ENCODE data around the gene LST1. TPM values are rescaled to one million over a fixed set of nuclear protein-coding genes. Genes with fewer than 3 reads are reported as not detected.

LST1 gene
- total and polyA plus RNA-seq, 2 donors (not counting 1 experiment from before 2014, with no cell fraction given), result not detected

DNA sequence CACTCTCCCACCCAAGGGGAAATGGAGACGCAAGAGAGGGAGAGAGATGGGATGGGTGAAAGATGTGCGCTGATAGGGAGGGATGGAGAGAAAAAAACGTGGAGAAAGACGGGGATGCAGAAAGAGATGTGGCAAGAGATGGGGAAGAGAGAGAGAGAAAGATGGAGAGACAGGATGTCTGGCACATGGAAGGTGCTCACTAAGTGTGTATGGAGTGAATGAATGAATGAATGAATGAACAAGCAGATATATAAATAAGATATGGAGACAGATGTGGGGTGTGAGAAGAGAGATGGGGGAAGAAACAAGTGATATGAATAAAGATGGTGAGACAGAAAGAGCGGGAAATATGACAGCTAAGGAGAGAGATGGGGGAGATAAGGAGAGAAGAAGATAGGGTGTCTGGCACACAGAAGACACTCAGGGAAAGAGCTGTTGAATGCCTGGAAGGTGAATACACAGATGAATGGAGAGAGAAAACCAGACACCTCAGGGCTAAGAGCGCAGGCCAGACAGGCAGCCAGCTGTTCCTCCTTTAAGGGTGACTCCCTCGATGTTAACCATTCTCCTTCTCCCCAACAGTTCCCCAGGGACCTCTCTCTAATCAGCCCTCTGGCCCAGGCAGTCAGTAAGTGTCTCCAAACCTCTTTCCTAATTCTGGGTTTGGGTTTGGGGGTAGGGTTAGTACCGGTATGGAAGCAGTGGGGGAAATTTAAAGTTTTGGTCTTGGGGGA lies 10.0 kb upstream of the LST1 start:
- H3K27ac ChIP-seq (ENCODE audit: insufficient read depth, low read length), result no peak overlapping the region
- peaks cover 28% of the 10 kb centered on the region for H3K27me3 ChIP-seq (ENCODE audit: control insufficient read depth, insufficient read depth, low read length)
- no peaks in the 10 kb centered on the region for H3K4me1 ChIP-seq (ENCODE audit: control insufficient read depth, extremely low read depth, insufficient read depth, low read length)
- no peak overlapping the region for H2AFZ ChIP-seq (ENCODE audit: low read length)
- TF ChIP-seq EZH2 (IDR thresholded peaks at IDR 0.05; ENCODE audit: low read length, missing control alignments), result no peak
- TF ChIP-seq, protein P1, sequence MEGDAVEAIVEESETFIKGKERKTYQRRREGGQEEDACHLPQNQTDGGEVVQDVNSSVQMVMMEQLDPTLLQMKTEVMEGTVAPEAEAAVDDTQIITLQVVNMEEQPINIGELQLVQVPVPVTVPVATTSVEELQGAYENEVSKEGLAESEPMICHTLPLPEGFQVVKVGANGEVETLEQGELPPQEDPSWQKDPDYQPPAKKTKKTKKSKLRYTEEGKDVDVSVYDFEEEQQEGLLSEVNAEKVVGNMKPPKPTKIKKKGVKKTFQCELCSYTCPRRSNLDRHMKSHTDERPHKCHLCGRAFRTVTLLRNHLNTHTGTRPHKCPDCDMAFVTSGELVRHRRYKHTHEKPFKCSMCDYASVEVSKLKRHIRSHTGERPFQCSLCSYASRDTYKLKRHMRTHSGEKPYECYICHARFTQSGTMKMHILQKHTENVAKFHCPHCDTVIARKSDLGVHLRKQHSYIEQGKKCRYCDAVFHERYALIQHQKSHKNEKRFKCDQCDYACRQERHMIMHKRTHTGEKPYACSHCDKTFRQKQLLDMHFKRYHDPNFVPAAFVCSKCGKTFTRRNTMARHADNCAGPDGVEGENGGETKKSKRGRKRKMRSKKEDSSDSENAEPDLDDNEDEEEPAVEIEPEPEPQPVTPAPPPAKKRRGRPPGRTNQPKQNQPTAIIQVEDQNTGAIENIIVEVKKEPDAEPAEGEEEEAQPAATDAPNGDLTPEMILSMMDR (conservative IDR thresholded peaks at IDR 0.05 in 1 of 2, IDR thresholded peaks at IDR 0.05 in 1 of 2; ENCODE audit: low read depth in 1 of 2, low read length in 2 of 2), result no peak
- no peak overlapping the region for H3K4me2 ChIP-seq (ENCODE audit: extremely low read depth, insufficient read depth, low read length)
- no peak for DNase-seq (ENCODE audit: low read depth in 2 of 2)
- no peak overlapping the region for H3K9ac ChIP-seq (ENCODE audit: insufficient read depth, low read length)
- H3K9me3 ChIP-seq (ENCODE audit: control insufficient read depth, insufficient read depth, low read depth, low read length), result no peaks in the 10 kb centered on the region
- H3K4me3 ChIP-seq (replicated peaks in 1 of 4; ENCODE audit: control extremely low read depth in 1 of 4, insufficient read depth in 1 of 4, low read depth in 3 of 4, low read length in 4 of 4), result no peak overlapping the region
- no peaks in the 10 kb centered on the region for H3K36me3 ChIP-seq (ENCODE audit: control insufficient read depth, insufficient read depth, low read length)
- no peaks in the 10 kb centered on the region for H4K20me1 ChIP-seq (ENCODE audit: control insufficient read depth, extremely low read depth, insufficient read depth, low read length)
- no peaks in the 10 kb centered on the region for H3K79me2 ChIP-seq (ENCODE audit: control insufficient read depth, insufficient read depth, low read length)

DNA sequence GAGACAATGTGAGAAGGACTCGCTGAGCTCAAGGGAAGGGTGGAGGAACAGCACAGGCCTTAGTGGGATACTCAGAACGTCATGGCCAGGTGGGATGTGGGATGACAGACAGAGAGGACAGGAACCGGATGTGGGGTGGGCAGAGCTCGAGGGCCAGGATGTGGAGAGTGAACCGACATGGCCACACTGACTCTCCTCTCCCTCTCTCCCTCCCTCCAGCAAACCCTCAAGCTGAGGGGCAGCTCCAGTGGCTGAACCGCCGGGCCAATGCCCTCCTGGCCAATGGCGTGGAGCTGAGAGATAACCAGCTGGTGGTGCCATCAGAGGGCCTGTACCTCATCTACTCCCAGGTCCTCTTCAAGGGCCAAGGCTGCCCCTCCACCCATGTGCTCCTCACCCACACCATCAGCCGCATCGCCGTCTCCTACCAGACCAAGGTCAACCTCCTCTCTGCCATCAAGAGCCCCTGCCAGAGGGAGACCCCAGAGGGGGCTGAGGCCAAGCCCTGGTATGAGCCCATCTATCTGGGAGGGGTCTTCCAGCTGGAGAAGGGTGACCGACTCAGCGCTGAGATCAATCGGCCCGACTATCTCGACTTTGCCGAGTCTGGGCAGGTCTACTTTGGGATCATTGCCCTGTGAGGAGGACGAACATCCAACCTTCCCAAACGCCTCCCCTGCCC lies 9.0 kb upstream of the LST1 start:
- Histone ChIP-seq H3K79me2 (ENCODE audit: control insufficient read depth, insufficient read depth, low read length) (no peaks in the 10 kb centered on the region), H3K9ac (ENCODE audit: insufficient read depth, low read length) (no peak overlapping the region), H3K27ac (ENCODE audit: insufficient read depth, low read length) (no peak overlapping the region), H3K27me3 (ENCODE audit: control insufficient read depth, insufficient read depth, low read length) (peaks cover 28% of the 10 kb centered on the region), H3K9me3 (ENCODE audit: control insufficient read depth, insufficient read depth, low read depth, low read length) (no peaks in the 10 kb centered on the region), H3K4me3 (replicated peaks in 1 of 4; ENCODE audit: control extremely low read depth in 1 of 4, insufficient read depth in 1 of 4, low read depth in 3 of 4, low read length in 4 of 4) (no peak overlapping the region), H3K4me1 (ENCODE audit: control insufficient read depth, extremely low read depth, insufficient read depth, low read length) (no peaks in the 10 kb centered on the region), H4K20me1 (ENCODE audit: control insufficient read depth, extremely low read depth, insufficient read depth, low read length) (no peaks in the 10 kb centered on the region), H3K4me2 (ENCODE audit: extremely low read depth, insufficient read depth, low read length) (no peak overlapping the region), H2AFZ (ENCODE audit: low read length) (no peak overlapping the region), H3K36me3 (ENCODE audit: control insufficient read depth, insufficient read depth, low read length) (no peaks in the 10 kb centered on the region)
- no peak for DNase-seq (ENCODE audit: low read depth in 2 of 2)
- peak; percentile 32 for TF ChIP-seq EZH2 (IDR thresholded peaks at IDR 0.05; ENCODE audit: low read length, missing control alignments)
- TF ChIP-seq, protein P1 (conservative IDR thresholded peaks at IDR 0.05 in 1 of 2, IDR thresholded peaks at IDR 0.05 in 1 of 2; ENCODE audit: low read depth in 1 of 2, low read length in 2 of 2), result no peak

DNA sequence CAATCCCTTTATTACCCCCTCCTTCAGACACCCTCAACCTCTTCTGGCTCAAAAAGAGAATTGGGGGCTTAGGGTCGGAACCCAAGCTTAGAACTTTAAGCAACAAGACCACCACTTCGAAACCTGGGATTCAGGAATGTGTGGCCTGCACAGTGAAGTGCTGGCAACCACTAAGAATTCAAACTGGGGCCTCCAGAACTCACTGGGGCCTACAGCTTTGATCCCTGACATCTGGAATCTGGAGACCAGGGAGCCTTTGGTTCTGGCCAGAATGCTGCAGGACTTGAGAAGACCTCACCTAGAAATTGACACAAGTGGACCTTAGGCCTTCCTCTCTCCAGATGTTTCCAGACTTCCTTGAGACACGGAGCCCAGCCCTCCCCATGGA lies 8.5 kb upstream of the LST1 start:
- H3K36me3 ChIP-seq (ENCODE audit: control insufficient read depth, insufficient read depth, low read length), result no peaks in the 10 kb centered on the region
- no peaks in the 10 kb centered on the region for H3K79me2 ChIP-seq (ENCODE audit: control insufficient read depth, insufficient read depth, low read length)
- H3K27me3 ChIP-seq (ENCODE audit: control insufficient read depth, insufficient read depth, low read length), result peaks cover 28% of the 10 kb centered on the region
- TF ChIP-seq, protein P1 (conservative IDR thresholded peaks at IDR 0.05 in 1 of 2, IDR thresholded peaks at IDR 0.05 in 1 of 2; ENCODE audit: low read depth in 1 of 2, low read length in 2 of 2), result no peak
- TF ChIP-seq EZH2 (IDR thresholded peaks at IDR 0.05; ENCODE audit: low read length, missing control alignments), result no peak
- DNase-seq (ENCODE audit: low read depth in 2 of 2), result no peak
- no peak overlapping the region for H3K4me2 ChIP-seq (ENCODE audit: extremely low read depth, insufficient read depth, low read length)
- H4K20me1 ChIP-seq (ENCODE audit: control insufficient read depth, extremely low read depth, insufficient read depth, low read length), result no peaks in the 10 kb centered on the region
- H3K27ac ChIP-seq (ENCODE audit: insufficient read depth, low read length), result no peak overlapping the region
- no peaks in the 10 kb centered on the region for H3K4me1 ChIP-seq (ENCODE audit: control insufficient read depth, extremely low read depth, insufficient read depth, low read length)
- no peak overlapping the region for H3K4me3 ChIP-seq (replicated peaks in 1 of 4; ENCODE audit: control extremely low read depth in 1 of 4, insufficient read depth in 1 of 4, low read depth in 3 of 4, low read length in 4 of 4)
- H2AFZ ChIP-seq (ENCODE audit: low read length), result no peak overlapping the region
- no peaks in the 10 kb centered on the region for H3K9me3 ChIP-seq (ENCODE audit: control insufficient read depth, insufficient read depth, low read depth, low read length)
- H3K9ac ChIP-seq (ENCODE audit: insufficient read depth, low read length), result no peak overlapping the region
